Keratinocyte (primary cell): Measurements from ENCODE around the gene KSR1. TPM values are rescaled to one million over a fixed set of nuclear protein-coding genes. Genes with fewer than 3 reads are reported as not detected.

Experiments used
- DNase-seq: peaks from one replicate; pipeline ENCODE4 v3.0.0-alpha.2; 2011; ENCODE audit warnings: low read depth, missing footprints, low spot score
- FAIRE-seq: peaks from 2 replicates; lab custom pipeline; 2011; peaks lifted over from hg19 to GRCh38; lab: Jason Lieb, UNC
- H2AFZ ChIP-seq: 2 replicates; pipeline ENCODE4 v1.6.0; 2012; ENCODE audit warnings: low read length, control low read depth, inconsistent platforms; ENCODE audit not compliant: control insufficient read depth
- H3K27ac ChIP-seq: 2 replicates; pipeline ENCODE4 v1.5.1; 2011; ENCODE audit warnings: low read length; ENCODE audit not compliant: control insufficient read depth, insufficient read depth
- H3K27me3 ChIP-seq: 3 replicates; pipeline ENCODE4 v1.6.0; 2011; ENCODE audit warnings: low read length; ENCODE audit not compliant: control insufficient read depth, insufficient read depth; ENCODE audit errors: extremely low read depth
- H3K36me3 ChIP-seq, 2 experiments: 2 replicates in 1 of 2; 3 replicates in 1 of 2; pipeline ENCODE4 v1.5.1; 2011; ENCODE audit warnings: low read length in 2 of 2, mild to moderate bottlenecking in 1 of 2; ENCODE audit not compliant: control insufficient read depth in 2 of 2, insufficient read depth in 2 of 2; ENCODE audit errors: extremely low read depth in 1 of 2
- H3K4me1 ChIP-seq: 3 replicates; pipeline ENCODE4 v1.5.1; 2011; ENCODE audit warnings: low read length; ENCODE audit not compliant: control insufficient read depth, insufficient read depth; ENCODE audit errors: extremely low read depth
- H3K4me2 ChIP-seq: 3 replicates; pipeline ENCODE4 v1.6.0; 2011; ENCODE audit warnings: low read depth, low read length; ENCODE audit not compliant: control insufficient read depth, insufficient read depth; ENCODE audit errors: extremely low read depth
- H3K4me3 ChIP-seq, 3 experiments: fragments of 200-600 bp in 1 of 3; sonication (generic) in 1 of 3; 2 replicates in 2 of 3; 3 replicates in 1 of 3; pipeline ENCODE4 v1.5.1; 2011 to 2016; ENCODE audit warnings: low read length in 3 of 3, mild to moderate bottlenecking in 3 of 3, control low read depth in 2 of 3, inconsistent platforms in 1 of 3, low read depth in 1 of 3, mixed read lengths in 1 of 3, mixed run types in 1 of 3, moderate library complexity in 1 of 3; ENCODE audit not compliant: control insufficient read depth in 2 of 3, insufficient read depth in 2 of 3; ENCODE audit errors: extremely low read depth in 1 of 3
- H3K79me2 ChIP-seq: 2 replicates; pipeline ENCODE4 v1.6.0; 2012; ENCODE audit warnings: low read length; ENCODE audit not compliant: control insufficient read depth, insufficient read depth
- H3K9ac ChIP-seq: 3 replicates; pipeline ENCODE4 v1.6.0; 2011; ENCODE audit warnings: low read length; ENCODE audit not compliant: control insufficient read depth, insufficient read depth; ENCODE audit errors: extremely low read depth
- H3K9me1 ChIP-seq: 3 replicates; pipeline ENCODE4 v1.6.0; 2011; ENCODE audit warnings: low read length; ENCODE audit not compliant: control insufficient read depth, insufficient read depth; ENCODE audit errors: extremely low read depth
- H3K9me3 ChIP-seq: 2 replicates; pipeline ENCODE4 v1.5.1; 2012; ENCODE audit warnings: low read depth, low read length; ENCODE audit not compliant: control insufficient read depth
- H4K20me1 ChIP-seq: 3 replicates; pipeline ENCODE4 v1.6.0; 2011; ENCODE audit warnings: low read length; ENCODE audit not compliant: control insufficient read depth, insufficient read depth; ENCODE audit errors: extremely low read depth
- EZH2 ChIP-seq: IDR thresholded peaks from one replicate; pipeline ENCODE4 v1.6.1; 2012; ENCODE audit warnings: inconsistent platforms, mild to moderate bottlenecking, low read length, moderate library complexity
- dilution Hi-C: fragments of 300-500 bp; cut with MboI; formaldehyde crosslinking; loops from one replicate; pipeline ENCODE4 v1.7.0; 2020; ENCODE audit warnings: low sequenced_read_pairs; ENCODE audit not compliant: extremely low pct_ligation_motif_present
- polyA plus RNA-seq, 5 experiments: library from polyadenylated mRNA; depleted of rRNA in 3 of 5; stranded (reverse) in 3 of 5; stranded (forward) in 1 of 5; unstranded in 1 of 5; fragments of >200 nt; gene quantifications; 1 replicate in 1 of 5; 2 replicates in 3 of 5; 3 replicates in 1 of 5; pipeline versions ENCODE4 v1.2.1 to v1.2.3, GENCODE V29; 2011 to 2012; ENCODE audit warnings: missing spikeins in 2 of 5, low read depth in 1 of 5, low replicate concordance in 1 of 5
- TF ChIP-seq, protein P1 (sequence below), 3 experiments: IDR thresholded peaks in 1 of 3; conservative IDR thresholded peaks in 1 of 3; optimal IDR thresholded peaks in 1 of 3; 2 replicates in 2 of 3; 3 replicates in 1 of 3; pipeline versions ENCODE3 to v1.5.1; 2011; ENCODE audit warnings: low read length in 3 of 3, mild to moderate bottlenecking in 3 of 3, moderate library complexity in 2 of 3, control low read depth in 1 of 3, inconsistent platforms in 1 of 3; ENCODE audit not compliant: insufficient read depth in 2 of 3; ENCODE audit errors: extremely low read depth in 1 of 3

KSR1 gene
- polyA plus RNA-seq, 1 donor (not counting 4 experiments of a cell fraction or from before 2014, with no cell fraction given), result 1.3 TPM

DNA sequence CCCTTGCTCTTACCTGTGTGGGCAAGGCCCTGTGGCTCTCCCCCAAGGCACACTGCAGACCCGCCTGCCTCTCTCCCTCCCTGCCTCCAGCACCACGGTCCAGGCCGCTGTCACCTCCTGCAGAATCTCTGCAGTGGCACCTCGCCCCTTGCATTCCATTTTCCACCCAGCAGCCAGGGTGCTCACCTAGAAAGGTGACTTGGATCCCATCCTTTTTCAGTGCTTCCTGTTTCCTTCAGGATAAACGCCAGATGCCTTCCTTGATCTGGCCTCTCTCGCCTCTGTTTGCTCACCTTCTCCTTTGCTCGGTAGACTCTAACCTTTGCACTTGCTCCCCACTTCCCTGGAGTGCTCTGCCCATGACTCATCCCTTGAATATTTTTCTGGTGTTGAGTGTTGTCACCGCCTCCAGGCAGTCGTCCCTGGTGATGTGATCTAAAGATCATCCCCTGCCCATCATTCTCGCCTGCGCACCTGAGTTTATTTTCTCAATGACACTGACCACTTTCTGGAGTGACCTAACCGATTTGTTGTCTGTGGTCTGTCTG is 95.5 kb downstream of the KSR1 start:
- Histone ChIP-seq H3K4me1 (peaks cover 24% of the 10 kb centered on the region), H3K4me2 (peak overlapping the region; percentile 27), H3K27ac (peak overlapping the region; percentile 8), H3K36me3 (no peaks in the 10 kb centered on the region), H3K9ac (no peak overlapping the region), H2AFZ (peak overlapping the region; percentile 12), H3K9me1 (peaks cover 3% of the 10 kb centered on the region), H3K9me3 (no peaks in the 10 kb centered on the region), H3K27me3 (no peaks in the 10 kb centered on the region), H3K4me3 (no peak overlapping the region), H3K79me2 (no peaks in the 10 kb centered on the region), H4K20me1 (no peaks in the 10 kb centered on the region)
- dilution Hi-C loops, result no loop called here
- DNase-seq, result peak; percentile 54
- peak; percentile 58 for FAIRE-seq
- TF ChIP-seq EZH2, result no peak
- TF ChIP-seq, protein P1, sequence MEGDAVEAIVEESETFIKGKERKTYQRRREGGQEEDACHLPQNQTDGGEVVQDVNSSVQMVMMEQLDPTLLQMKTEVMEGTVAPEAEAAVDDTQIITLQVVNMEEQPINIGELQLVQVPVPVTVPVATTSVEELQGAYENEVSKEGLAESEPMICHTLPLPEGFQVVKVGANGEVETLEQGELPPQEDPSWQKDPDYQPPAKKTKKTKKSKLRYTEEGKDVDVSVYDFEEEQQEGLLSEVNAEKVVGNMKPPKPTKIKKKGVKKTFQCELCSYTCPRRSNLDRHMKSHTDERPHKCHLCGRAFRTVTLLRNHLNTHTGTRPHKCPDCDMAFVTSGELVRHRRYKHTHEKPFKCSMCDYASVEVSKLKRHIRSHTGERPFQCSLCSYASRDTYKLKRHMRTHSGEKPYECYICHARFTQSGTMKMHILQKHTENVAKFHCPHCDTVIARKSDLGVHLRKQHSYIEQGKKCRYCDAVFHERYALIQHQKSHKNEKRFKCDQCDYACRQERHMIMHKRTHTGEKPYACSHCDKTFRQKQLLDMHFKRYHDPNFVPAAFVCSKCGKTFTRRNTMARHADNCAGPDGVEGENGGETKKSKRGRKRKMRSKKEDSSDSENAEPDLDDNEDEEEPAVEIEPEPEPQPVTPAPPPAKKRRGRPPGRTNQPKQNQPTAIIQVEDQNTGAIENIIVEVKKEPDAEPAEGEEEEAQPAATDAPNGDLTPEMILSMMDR (optimal IDR thresholded peaks at IDR 0.05 in 1 of 3, IDR thresholded peaks at IDR 0.05 in 1 of 3, conservative IDR thresholded peaks at IDR 0.05 in 1 of 3; ENCODE audit: extremely low read depth in 1 of 3, insufficient read depth in 2 of 3, low read length in 3 of 3), result no peak

DNA sequence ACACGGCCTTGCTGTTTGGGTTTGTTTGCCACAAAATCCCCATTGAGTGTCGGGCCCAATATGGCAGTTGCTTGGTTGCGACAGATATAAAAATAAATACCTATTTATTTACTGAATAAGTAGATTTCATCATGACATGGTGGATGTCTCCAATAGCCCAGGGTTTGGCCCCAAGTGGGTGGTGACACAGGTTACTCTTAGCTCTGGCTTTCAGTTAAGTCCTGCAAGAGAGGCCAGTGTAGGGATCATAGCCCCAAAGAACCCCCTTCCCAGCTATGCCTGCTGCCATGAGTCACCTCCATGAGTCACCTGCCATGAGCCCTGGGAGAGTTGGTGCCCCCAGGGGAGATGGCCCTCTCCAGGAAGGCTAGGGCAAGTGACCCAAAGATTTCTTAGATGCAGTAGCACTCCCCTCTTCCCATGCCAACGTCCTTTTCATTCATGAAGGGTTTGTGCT is 96.1 kb downstream of the KSR1 start:
- peaks cover 19% of the 10 kb centered on the region for H3K4me1 ChIP-seq
- no peak for FAIRE-seq
- H3K9me1 ChIP-seq, result peaks cover 3% of the 10 kb centered on the region
- dilution Hi-C loops, result no loop called here
- H3K9me3 ChIP-seq, result no peaks in the 10 kb centered on the region
- DNase-seq, result no peak
- H4K20me1 ChIP-seq, result no peaks in the 10 kb centered on the region
- no peak overlapping the region for H2AFZ ChIP-seq
- peak overlapping the region; percentile 32 for H3K4me2 ChIP-seq
- H3K9ac ChIP-seq, result no peak overlapping the region
- H3K27me3 ChIP-seq, result no peaks in the 10 kb centered on the region
- no peaks in the 10 kb centered on the region for H3K36me3 ChIP-seq
- TF ChIP-seq, protein P1 (optimal IDR thresholded peaks at IDR 0.05 in 1 of 3, IDR thresholded peaks at IDR 0.05 in 1 of 3, conservative IDR thresholded peaks at IDR 0.05 in 1 of 3; ENCODE audit: extremely low read depth in 1 of 3, insufficient read depth in 2 of 3, low read length in 3 of 3), result no peak
- no peak for TF ChIP-seq EZH2
- H3K79me2 ChIP-seq, result no peaks in the 10 kb centered on the region
- peak overlapping the region; percentile 8 for H3K27ac ChIP-seq
- no peak overlapping the region for H3K4me3 ChIP-seq
